ENCODE data around the gene SMOC2. TPM values are rescaled to one million over a fixed set of nuclear protein-coding genes. Genes with fewer than 3 reads are reported as not detected.
A peak's percentile ranks its signal among the peaks of the same experiment; 100 is the strongest.

The SMOC2 gene
- total and polyA plus RNA-seq, 2 of the 13 experiments (the other 11 are each of a cell fraction or from before 2014, with no cell fraction given) = not detected

DNA sequence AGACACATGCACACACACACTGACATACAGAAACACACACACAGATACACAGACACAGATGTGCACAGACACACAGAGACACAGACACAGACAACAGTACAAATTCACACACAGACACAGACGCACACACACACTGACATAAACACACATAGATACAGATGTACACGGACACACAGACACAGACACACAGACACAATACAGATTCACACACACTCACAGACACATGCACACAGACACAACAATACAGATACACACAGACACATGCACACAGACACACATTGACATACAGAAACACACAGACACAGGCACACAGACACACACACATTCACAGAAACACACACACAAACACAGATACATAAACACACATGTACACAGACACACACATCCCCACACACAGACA lies 183.6 kb downstream of the SMOC2 start (continued):
- TF ChIP-seq, protein P1, sequence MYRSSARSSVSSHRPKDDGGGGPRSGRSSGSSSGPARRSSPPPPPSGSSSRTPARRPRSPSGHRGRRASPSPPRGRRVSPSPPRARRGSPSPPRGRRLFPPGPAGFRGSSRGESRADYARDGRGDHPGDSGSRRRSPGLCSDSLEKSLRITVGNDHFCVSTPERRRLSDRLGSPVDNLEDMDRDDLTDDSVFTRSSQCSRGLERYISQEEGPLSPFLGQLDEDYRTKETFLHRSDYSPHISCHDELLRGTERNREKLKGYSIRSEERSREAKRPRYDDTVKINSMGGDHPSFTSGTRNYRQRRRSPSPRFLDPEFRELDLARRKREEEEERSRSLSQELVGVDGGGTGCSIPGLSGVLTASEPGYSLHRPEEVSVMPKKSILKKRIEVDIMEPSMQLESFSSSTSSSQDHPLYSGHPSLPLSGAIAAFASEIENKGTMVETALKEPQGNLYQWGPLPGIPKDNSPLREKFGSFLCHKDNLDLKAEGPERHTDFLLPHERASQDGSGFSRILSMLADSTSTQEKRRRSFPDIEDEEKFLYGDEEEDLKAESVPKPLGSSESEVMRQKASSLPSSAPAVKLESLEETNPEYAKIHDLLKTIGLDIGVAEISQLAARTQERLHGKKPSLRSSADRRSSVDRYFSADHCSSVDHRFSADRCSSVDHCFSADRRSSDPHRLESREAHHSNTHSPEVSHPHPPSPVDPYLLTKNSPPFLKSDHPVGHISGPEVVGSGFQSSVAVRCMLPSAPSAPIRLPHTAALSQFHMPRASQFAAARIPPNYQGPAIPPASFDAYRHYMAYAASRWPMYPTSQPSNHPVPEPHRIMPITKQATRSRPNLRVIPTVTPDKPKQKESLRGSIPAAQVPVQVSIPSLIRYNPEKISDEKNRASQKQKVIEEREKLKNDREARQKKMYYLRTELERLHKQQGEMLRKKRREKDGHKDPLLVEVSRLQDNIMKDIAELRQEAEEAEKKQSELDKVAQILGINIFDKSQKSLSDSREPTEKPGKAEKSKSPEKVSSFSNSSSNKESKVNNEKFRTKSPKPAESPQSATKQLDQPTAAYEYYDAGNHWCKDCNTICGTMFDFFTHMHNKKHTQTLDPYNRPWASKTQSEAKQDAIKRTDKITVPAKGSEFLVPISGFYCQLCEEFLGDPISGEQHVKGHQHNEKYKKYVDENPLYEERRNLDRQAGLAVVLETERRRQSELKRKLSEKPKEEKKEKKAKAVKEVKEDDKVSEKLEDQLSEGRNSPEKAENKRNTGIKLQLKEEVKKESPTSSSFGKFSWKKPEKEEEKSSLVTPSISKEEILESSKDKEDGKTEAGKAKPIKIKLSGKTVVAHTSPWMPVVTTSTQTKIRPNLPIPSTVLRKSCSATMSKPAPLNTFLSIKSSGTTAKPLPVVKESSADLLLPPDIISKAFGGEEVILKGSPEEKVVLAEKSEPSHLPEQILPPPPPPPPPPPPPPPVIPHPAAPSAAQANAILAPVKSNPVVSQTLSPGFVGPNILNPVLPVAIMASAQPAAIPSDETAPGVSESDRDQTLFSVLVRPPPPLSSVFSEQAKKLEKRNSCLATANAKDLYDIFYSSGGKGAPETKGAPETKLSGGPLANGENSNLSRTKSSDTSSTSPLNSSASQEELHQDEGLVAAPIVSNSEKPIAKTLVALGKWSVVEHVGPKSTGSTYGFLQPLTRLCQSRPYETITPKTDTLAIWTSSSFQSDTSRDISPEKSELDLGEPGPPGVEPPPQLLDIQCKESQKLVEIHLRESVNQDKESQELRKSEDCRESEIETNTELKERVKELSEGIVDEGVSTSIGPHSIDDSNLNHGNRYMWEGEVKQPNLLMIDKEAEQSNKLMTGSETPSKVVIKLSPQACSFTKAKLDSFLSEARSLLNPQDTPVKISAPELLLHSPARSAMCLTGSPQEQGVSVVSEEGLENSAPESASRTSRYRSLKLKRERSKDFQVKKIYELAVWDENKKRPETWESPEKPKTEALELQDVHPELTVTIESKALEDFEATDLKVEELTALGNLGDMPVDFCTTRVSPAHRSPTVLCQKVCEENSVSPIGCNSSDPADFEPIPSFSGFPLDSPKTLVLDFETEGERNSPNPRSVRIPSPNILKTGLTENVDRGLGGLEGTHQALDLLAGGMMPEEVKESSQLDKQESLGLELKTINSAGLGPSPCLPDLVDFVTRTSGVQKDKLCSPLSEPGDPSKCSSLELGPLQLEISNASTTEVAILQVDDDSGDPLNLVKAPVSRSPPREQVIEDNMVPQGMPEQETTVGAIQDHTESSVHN (CRISPR knock-in tag; IDR thresholded peaks at IDR 0.05) = no peak
- TF ChIP-seq LCORL (IDR thresholded peaks at IDR 0.05) = peak; percentile 64; the same call in 1 of the 2 replicates
- no peak for TF ChIP-seq LCORL (CRISPR knock-in tag; IDR thresholded peaks at IDR 0.05)
- TF ChIP-seq, protein P2, sequence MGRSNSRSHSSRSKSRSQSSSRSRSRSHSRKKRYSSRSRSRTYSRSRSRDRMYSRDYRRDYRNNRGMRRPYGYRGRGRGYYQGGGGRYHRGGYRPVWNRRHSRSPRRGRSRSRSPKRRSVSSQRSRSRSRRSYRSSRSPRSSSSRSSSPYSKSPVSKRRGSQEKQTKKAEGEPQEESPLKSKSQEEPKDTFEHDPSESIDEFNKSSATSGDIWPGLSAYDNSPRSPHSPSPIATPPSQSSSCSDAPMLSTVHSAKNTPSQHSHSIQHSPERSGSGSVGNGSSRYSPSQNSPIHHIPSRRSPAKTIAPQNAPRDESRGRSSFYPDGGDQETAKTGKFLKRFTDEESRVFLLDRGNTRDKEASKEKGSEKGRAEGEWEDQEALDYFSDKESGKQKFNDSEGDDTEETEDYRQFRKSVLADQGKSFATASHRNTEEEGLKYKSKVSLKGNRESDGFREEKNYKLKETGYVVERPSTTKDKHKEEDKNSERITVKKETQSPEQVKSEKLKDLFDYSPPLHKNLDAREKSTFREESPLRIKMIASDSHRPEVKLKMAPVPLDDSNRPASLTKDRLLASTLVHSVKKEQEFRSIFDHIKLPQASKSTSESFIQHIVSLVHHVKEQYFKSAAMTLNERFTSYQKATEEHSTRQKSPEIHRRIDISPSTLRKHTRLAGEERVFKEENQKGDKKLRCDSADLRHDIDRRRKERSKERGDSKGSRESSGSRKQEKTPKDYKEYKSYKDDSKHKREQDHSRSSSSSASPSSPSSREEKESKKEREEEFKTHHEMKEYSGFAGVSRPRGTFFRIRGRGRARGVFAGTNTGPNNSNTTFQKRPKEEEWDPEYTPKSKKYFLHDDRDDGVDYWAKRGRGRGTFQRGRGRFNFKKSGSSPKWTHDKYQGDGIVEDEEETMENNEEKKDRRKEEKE (IDR thresholded peaks at IDR 0.05) = no peak
- peak; percentile 25; the same call in 1 of the 2 replicates for TF ChIP-seq FOXK2 (IDR thresholded peaks at IDR 0.05)
- TF ChIP-seq ZNF720 (CRISPR knock-in tag; IDR thresholded peaks at IDR 0.05) = no peak
- TF ChIP-seq MNT (IDR thresholded peaks at IDR 0.05) = peak; percentile 65

Measured in HepG2 (cell line).